DMS79 (cell line): ENCODE measurements around the gene SNCAIP.
"Not testable (repeated sequence)": the region's sequence is repeated elsewhere in the genome, so short reads cannot be mapped to it uniquely, and the experiment has no call there.

Experiments used
- DNase-seq: peaks from one replicate; lab custom pipeline; 2025; lab: John Stamatoyannopoulos, UW

The SNCAIP gene

DNA sequence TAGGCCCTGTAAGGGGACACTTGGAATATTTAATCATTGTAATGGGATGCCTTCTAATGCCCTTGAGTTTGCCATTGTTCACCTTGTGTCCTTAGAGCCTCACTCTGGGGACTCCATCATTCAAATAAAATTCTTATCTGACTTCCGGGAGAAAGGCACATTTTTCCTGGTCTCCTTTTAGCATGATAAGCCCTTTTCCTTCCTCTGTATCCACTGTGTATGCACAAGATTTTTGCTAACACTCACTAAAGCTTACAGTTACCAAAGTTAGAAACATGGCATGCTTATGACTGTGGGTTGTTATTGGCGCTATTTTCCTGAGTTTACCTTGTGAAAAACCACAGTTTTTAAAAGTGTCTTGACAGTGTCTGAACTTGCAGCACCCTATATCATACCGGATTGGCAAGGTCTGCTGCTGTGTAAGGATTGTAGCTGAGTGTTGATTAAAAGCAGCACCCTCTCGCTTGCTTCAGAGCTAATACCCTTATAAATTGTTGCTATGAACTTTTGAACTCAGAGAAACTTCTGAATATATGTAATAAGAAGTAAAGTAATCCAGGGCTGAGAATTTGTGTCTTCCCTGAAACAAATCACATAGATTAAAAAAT is 46.4 kb downstream of the SNCAIP start:
- no peak for DNase-seq

DNA sequence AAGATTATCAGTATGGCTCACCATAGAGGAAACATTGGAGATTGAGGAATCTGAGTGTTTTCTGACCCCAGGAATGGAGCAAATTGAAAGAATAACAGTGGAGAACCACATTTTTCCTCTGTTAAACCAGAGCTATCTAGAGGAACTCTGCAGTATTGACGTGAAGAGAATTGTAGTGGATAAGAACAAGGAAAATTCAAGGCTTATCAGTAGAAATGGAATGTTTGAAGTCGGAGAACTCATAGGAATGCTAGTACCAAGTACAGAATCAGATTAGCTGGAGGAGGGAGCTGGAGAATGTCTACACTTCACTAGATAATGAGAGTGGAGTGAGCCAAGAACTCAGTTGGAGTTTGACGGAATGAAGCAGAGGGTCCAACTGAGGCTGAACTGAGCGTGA is 50.3 kb downstream of the SNCAIP start:
- DNase-seq = no peak

DNA sequence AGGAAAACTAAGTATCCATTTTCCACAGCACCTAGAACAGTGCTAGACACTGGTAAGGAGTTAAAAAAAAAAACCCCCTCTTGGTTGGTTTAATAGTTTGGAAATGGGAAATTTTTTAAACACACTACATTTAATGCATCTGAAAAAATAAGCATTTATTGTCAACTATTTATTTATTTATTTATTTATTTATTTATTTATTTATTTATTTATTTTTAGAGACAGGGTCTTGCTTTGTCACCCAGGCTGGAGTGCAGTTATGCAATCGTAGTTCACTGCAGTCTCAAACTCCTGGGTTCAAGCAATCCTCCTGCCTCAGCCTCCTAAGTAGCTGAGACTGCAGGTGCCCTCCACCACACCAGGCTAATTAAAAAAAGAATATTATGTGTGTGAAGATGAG is 51.6 kb downstream of the SNCAIP start:
- no peak for DNase-seq

DNA sequence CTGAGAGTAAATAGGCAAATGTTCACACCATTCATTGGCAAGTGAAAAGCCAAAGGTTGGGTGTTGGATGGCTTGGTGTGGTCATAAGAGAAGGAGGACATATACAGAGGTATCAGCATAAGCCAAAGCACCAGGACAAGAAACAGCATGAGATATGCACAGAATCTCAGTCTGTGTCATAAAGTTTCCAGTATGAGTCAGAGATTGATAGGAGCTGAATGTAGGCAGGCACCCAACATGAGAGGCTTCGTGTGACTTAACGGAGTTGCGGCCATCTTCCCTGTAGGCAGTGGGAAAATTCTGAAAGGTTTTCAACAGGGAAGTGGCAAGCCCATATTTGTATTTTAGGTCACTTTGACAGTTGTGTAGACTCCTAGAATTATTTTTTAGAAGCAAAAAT is 54.5 kb downstream of the SNCAIP start:
- no peak for DNase-seq

DNA sequence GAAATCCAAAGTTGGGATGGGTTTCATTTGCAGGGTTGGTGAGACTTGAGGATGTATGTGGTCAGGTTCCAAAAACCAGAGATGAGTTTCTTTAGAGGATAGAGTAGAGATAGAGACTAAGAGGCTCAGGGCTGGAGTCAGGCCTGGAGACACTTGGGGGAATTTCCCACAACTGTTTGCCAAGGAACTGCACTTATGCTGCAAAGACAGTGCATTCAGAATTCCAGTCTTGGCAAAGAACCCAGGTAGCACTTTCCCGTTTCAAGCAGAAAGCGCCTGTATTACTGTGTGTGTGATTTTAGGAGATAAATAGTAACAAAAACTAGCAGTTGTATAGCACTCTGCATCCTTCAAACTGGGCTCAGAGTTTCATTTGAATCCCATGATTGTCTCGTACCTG is 55.4 kb downstream of the SNCAIP start:
- DNase-seq = no peak

DNA sequence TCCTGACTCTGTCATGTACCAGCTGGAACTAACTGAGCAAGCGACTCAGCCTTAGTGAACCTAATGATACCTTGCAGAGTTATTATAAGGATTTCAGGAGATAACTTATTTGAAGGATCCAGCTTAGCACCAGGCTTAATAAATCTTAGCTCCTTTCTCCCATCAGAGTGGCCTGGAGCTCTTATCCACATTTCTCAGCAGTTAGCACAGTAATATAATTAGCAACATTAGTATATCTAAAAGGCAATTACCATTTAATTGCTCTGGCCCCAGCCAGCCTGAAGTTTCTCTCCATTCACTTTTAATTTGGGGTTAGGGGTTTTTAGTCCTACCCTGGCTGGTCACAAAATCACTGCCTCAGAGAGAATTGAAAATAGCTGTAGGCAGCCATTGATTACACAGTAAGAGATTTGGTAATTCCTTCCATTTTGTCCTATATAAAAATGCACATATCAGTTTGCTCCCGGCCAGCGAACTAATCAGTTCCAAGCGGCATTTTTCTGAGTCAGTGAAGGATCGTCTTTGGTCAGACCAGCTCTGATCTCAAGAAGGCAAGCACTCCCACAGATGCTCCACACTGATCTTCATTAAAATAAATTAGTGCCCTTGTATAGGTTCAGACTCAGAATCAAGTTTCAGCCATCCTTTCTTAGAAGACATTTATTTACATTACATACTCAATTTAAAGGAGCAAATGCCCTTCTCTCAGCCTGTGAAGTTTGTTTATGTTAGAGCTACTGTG is 56.6 kb downstream of the SNCAIP start:
- no peak for DNase-seq

DNA sequence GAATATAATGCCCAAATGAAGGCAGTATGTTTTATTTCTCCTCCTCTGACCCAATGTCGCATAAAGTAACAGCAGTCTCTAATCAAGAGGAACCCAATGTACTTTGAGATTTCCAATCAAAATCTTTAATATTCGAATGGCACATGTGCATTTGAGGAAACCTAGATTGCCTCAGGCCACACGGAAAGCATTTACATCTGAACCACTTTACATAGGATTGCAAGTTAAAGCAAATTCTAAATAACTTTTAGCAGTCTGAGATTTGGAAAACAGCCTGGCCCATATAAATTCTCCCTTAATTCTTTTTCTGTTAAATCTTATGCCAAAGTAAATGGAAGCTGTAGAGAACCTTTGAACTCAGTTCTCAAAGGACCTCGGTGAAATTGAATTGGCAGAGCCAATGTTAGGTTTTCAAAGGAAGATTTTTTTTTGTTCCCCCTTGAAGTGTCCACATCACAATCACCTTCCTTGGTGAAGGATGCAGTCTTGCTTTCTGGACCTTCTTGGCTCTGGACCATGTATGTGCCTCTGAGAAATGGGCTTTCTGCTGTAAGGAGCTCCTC is 57.3 kb downstream of the SNCAIP start:
- no peak for DNase-seq

DNA sequence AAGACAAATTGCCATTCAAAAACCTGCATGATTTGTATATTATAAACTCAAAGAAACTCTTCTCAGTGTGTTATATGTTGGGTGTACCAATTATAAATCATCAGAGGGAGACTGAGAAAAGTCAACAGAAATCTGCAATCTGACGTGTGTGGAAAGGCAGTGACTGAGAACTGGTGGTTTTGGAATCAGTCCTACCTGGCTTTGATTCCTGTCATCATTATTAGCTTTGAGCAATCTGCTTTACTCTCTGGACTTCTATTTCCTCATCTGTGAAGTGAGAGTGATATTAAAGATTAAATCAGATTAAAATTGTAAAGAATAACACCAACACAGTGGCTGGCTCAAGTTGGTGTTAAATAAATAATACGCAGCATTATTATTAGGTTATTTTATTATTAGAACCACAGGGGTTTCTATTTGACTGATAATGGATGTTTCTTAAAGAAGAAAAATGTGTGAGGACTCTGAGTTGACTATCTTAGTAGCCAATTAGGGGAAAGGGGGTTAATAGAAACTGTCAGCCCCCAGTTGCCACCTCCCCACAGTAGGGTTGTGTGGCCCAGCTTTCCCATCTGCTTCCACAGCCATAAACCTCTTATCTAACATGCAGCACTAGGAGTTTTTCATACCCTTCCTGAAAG is 59.6 kb downstream of the SNCAIP start:
- DNase-seq = no peak

DNA sequence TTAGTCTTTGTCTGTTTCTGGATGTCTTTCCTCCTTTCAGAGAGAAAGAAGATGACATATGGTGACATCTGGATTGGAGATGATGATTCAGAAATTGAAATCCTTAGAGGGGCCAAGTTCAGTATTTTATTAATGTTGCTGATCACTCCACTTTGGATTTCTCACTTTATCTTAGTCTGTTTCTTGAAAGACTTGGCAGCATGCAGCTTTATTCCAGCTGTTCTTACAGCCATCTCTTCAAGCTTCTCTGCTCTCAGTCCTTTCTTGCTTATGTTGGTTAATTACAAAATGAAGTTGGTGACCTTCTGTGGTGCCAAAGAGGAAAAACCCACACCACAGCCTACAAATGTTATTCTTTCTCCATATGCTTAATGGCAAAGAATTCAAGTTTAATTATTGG is 62.1 kb downstream of the SNCAIP start:
- no peak for DNase-seq

DNA sequence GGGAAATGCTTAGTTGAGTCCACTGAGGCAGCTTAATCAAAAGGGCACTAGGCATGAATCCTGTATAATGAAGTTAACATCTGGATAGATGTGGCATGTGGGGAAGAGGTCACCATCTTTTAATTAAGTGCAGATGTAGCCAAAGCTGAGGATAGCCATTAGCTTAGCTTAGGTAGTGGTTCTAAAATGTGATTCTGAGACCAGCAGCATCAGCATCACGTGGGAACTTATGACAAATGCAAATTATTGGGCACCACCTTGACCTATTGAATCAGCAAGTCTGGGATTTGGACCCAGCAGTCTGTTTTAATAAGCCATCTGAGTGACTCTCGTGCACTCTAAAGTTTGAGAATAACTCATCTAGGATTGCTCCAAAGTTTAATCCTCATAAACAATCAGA is 63.8 kb downstream of the SNCAIP start:
- DNase-seq = no peak

DNA sequence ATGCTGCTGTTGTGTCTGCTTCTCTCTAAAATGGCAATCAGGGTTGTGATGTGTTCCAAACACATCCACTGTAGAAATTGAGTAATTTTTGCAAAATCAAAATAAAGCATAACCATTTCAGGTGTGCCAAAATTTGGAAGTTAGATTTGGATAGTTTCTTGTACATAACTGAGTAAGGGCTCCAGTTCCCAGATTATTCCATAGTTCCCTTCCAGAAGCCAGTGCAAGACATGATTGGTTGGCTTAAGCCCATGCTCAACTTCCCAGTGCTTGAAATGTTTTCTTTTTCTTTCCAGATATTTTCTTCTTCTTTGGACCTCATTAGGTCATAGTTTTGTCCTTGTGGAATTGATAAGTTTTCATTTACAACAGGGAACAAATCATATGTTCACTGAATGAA is 64.2 kb downstream of the SNCAIP start:
- no peak for DNase-seq

DNA sequence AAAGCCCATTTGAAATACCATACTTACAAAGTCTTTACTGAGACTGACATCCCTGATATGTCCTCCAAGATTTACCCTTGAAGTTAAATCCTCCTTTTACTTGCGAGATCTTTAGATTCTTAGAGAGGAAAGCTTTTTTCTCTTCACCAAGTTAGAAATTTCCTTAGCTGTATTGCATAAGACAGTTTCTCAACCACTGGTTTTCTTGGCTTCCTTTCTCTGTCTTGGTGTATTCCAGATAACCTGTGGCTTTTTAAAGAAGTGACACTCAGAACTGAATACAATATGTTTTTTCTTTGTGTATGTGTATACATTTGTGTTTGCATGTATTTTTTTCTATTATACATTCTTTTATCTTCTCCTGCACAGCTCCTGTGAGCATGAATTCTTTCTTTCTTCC is 65.0 kb downstream of the SNCAIP start:
- no peak for DNase-seq

DNA sequence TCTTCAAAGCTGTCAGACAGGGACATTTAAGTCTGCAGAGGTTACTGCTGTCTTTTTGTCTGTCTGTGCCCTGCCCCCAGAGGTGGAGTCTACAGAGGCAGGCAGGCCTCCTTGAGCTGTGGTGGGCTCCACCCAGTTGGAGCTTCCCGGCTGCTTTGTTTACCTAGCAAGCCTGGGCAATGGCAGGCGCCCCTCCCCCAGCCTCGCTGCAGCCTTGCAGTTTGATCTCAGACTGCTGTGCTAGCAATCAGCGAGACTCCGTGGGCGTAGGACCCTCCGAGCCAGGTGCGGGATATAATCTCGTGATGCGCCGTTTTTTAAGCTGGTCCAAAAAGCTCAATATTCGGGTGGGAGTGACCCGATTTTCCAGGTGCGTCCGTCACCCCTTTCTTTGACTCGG is 70.9 kb downstream of the SNCAIP start:
- not testable (repeated sequence) for DNase-seq

DNA sequence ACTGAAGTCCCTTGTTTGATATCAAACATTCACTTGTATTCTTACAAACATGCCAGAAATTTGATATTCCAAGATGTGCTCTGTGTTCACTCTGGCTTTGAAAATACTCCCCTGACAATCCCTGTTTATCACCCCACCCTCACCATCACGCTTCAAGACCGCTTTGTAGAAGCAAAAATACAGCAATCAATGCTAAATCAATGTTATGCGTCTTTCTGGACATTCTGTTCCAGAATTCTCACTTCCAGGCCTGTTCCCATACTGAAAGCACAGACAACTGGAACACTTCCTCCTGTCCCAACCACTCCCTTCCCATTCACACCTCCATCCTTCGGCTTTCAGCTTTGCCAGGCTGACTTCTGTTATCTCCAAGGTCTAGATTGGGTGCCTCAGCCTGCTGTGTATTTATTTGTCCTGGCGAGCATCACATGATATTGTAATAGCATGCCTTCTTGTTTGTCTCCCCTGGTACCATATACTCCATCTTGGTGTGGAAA is 72.8 kb downstream of the SNCAIP start:
- no peak for DNase-seq

DNA sequence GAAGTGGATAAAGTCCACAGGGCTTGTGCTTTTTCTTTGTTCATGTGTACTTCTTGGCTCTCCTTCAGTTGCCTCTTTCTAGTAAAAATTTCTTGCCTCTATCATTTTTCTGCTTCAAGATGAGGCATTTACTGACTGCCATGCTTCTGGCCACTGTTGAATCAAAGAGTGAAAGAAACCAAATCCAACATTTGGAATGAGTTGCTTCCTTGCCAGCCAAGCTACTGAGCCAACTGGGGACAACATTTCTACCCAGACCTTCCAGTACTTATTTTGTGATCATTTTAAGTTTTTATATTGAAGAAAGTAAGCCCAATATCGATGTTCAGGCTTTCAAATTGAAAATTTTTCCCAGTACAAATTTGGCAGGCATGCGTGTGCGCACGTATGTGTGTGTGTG is 73.2 kb downstream of the SNCAIP start:
- DNase-seq = no peak

DNA sequence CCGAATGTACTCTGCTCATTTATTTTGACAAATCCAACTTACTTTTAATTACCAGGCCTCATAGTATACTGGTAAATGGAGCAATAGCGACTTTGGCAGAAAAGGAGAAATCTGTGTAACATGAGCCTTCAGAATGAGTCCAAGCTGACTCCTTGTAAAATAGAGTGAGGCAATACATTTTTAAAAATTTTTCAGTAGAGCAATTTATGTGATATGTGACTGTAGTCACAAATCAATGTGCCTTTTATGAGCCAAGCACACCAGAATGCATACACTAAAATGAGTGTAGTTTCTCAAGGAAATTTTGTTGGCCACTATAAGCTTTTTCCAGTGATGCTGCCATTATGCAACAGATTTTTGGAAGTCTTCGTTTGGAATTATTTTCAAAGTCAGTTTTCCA is 73.8 kb downstream of the SNCAIP start:
- no peak for DNase-seq

DNA sequence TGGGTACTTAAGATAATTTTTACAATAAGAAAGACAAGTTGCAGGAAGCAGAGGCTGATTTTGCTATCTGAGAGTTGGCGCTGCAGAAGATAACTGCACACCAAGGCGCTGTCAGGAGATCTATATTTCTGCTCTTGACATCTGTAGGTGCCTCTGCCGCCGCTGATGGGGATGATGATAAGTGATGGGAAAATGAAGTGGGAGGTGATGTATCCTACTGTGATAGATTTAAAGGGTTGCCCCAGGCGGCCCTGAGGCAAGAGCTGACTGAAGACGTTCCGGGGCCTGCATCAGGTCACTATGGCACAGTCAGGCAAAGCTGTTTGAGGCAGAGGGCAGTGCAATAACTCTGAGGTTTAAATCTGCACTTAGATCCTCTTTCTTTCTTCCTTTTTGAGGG is 78.1 kb downstream of the SNCAIP start:
- no peak for DNase-seq

DNA sequence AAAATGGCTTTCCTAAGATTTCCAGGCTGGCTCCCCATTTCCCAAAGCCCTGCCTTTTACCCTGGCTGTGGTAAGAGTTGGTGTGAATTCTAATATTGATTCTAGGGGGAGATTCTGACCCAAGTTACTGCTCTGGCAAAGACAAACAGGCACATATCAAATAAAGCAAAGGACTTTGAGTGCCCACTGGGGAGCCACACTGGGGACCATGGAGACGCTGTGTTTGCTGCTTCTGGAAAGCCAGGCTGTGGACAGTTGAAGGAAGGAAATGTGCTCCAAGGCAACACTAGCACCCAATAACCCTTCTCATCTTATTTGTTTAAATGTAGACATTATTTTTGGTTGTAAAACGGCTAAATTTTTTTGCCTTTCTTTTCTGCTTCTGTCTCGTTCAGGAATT is 78.7 kb downstream of the SNCAIP start:
- no peak for DNase-seq

DNA sequence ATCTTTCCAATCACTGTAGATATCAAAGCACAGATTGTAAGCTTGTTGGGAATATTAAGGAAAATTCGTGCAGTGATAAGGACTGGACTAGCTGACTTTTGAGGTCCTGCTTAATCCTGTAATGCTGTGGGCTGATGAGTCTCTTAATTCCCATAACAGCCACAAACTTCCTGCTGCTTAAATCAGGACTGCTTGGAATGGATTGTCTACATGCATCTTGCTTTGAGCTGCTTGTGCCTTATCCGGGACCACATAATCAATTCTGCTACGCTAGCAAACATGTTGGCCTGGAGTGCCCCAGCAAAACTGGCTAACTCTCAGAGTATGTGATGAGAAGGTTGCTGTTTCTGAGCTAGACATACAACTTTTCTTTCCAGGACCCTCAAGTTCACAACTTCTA is 79.6 kb downstream of the SNCAIP start:
- no peak for DNase-seq

DNA sequence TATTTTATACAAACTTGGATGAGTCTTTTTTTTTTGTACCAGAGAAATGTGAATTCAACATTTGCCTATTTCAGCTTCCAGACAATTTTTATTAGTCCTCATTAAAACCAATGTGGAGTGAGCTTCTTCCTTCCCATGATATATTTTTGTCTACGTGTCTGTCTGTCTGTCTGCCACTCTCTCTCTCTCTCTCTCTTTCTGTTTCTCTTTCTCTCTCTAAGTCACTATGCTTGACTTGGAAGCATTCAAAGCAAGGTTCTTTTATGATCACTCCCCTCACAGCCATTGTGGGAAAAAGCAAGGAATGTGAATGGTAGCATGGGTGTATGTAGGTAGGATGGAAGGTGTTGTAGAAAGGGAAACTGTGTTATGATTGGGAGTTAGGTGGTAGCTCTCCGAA is 80.2 kb downstream of the SNCAIP start:
- DNase-seq = no peak

DNA sequence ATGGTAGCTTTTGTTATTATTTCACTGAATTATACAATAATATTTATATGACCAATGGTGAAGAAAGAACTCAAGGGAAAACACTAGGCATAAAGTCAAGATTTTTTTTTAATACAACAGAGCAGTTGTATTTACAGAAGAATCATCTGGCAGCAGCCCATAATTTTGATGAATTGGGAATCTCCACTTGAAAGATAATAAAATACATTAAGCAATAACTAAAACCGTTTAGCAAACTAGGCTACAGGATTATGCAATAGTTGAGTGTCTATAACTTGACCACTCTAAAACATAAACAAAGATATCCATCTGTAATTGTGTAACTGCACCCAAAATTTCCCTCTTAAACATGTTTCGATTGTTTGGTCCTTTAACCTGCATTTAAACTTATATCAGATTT is 80.8 kb downstream of the SNCAIP start:
- no peak for DNase-seq

DNA sequence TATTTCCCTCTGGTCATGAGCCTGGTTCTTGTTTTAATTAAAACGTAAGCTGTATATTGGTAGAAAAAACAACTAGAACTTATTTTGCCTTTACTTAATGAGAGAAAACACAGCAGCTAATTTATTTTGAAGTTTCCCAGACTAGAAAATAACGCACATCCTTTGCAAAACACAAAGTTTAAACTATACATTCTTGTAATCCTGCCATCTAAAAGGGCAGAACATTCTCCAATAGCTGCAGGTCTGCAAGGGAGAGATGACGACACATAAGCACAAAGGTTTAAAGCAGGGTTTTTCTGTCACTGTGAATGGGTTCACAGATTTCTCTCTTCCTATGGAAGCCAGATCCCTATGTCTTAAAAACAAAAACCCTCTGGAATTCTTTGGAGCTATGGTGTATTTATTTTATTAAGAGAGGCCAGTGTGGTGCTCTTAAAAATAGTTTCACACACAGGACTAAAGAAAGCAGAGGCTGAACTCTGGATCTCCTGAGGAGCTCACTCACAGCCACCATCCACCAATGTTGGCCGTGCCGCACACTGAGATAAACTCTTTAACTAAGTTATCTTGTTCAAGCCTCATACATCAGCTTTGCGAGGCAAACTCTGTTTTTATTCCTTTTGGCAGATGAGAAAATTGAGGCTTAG is 82.4 kb downstream of the SNCAIP start:
- DNase-seq = no peak

DNA sequence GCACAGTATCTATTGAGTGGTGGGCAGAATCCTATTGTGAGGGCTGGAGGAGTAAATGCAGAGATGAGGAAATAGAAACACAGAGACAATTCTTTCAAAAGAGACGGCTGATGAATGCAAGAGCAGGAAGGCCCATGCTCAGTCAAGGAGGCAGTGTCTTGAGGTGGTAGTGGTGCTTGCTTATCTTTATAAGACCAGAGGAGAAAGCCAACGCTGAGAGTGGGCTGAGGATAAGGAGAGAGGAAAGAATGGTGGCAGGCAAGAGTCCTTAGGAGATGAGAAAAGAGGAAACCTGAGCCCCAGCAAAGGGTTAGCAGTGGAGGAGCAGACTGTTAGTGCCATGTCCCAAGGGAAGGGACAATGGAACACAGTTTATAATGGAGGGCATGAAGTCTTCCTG is 86.0 kb downstream of the SNCAIP start:
- DNase-seq = no peak
